Thyroid gland (tissue), 4 donors: ENCODE results near the gene TAOK1. TPM values are rescaled to one million over a fixed set of nuclear protein-coding genes. Genes with fewer than 3 reads are reported as not detected.
"Not testable (repeated sequence)": the region's sequence is repeated elsewhere in the genome, so short reads cannot be mapped to it uniquely, and the experiment has no call there.

Experiments
- DNase-seq, 2 donors: peaks; one replicate each; pipeline ENCODE4 v3.0.0-alpha.2; 2019
- H3K27ac ChIP-seq, 3 donors: fragments of 200-600 bp; sonication (generic); 1 replicate in 2 of 3; 2 replicates in 1 of 3; pipeline ENCODE4 v1.5.1; 2016 to 2019; ENCODE audit warnings: mild to moderate bottlenecking in 1 of 3, moderate library complexity in 1 of 3
- H3K27me3 ChIP-seq: fragments of 200-600 bp; sonication (generic); one replicate; pipeline ENCODE4 v1.5.1; 2019
- H3K36me3 ChIP-seq, 2 donors: fragments of 200-600 bp; sonication (generic); one replicate each; pipeline ENCODE4 v1.5.1; 2016 to 2019
- H3K4me1 ChIP-seq, 2 donors: fragments of 200-600 bp; sonication (generic); one replicate each; pipeline ENCODE4 v1.5.1; 2017 to 2019
- H3K4me3 ChIP-seq, 3 donors: fragments of 200-600 bp; sonication (generic); replicated peaks in 1 of 3; 1 replicate in 2 of 3; 2 replicates in 1 of 3; pipeline ENCODE4 v1.5.1; 2016; ENCODE audit warnings: mild to moderate bottlenecking in 1 of 3
- H3K9me3 ChIP-seq: fragments of 200-600 bp; sonication (generic); one replicate; pipeline ENCODE4 v1.5.1; 2017
- CTCF ChIP-seq, 6 experiments: fragments of 200-600 bp in 3 of 6; fragments of 450-650 bp in 3 of 6; sonication (generic) in 3 of 6; IDR thresholded peaks; one replicate each; pipeline ENCODE4 v1.5.1; 2016 to 2019; ENCODE audit warnings: antibody characterized with exemption in 6 of 6, mild to moderate bottlenecking in 2 of 6, inconsistent platforms in 1 of 6, moderate library complexity in 1 of 6
- POLR2A ChIP-seq, 2 donors: fragments of 450-650 bp; IDR thresholded peaks; one replicate each; pipeline ENCODE4 v1.6.1; 2017; ENCODE audit warnings: antibody characterized with exemption in 2 of 2, mild to moderate bottlenecking in 2 of 2, moderate library complexity in 1 of 2
- WGBS, 2 donors: methylation state at CpG; one replicate each; pipeline ENCODE4 v1.1.5; 2017; 5-methylcytosine and 5-hydroxymethylcytosine counted together
- intact Hi-C: fragments of 100-400 bp; cut with DNase I; formaldehyde crosslinking; loops from one replicate; pipeline ENCODE4 v1.15.1; 2023
- total RNA-seq, 4 donors: library from RNA; depleted of rRNA; stranded (reverse); fragments of >200 nt; gene quantifications; one replicate each; pipeline ENCODE4 v1.2.3, GENCODE V29; 2016

Gene TAOK1
- total RNA-seq, 4 donors from 2014 or later = 62.9 to 87.5 (median 68.8) TPM

- intact Hi-C loops = no loop called here
Observed at GRCh38 chr17:29557739-29558116, 167.6 kb downstream of the TAOK1 start.

GRCh38 chr17:29558139-29558538, 168.0 kb downstream of the TAOK1 start:
- H3K4me3 ChIP-seq, H3K36me3 ChIP-seq, H3K27me3 ChIP-seq, intact Hi-C loops, DNase-seq, H3K4me1 ChIP-seq, H3K9me3 ChIP-seq: not testable (repeated sequence)
- WGBS, 2 donors = 88 to 93% methylated on average over 5 of the region's 5 CpGs
- peak overlapping the region in 1 of 3 donors; percentile 32 for H3K27ac ChIP-seq

More at GRCh38 chr17:29557739-29558116, 167.6 kb downstream of the TAOK1 start:
- Histone ChIP-seq H3K9me3 (no peaks in the 10 kb centered on the region), H3K27me3 (no peaks in the 10 kb centered on the region), H3K4me1 (peaks cover 6 to 10% of the 10 kb centered on the region in 2 donors), H3K4me3 (no peak overlapping the region), H3K36me3 (peaks cover 0 to 4% of the 10 kb centered on the region in 2 donors), H3K27ac (peak overlapping the region in 1 of 3 donors; percentile 32)
- DNase-seq = no peak
- TF ChIP-seq POLR2A (IDR thresholded peaks at IDR 0.05) (no peak), CTCF (IDR thresholded peaks at IDR 0.05) (no peak)

GRCh38 chr17:29559640-29560039, 169.5 kb downstream of the TAOK1 start:
- peaks cover 6 to 11% of the 10 kb centered on the region in 2 donors for H3K4me1 ChIP-seq
- peaks cover 0 to 4% of the 10 kb centered on the region in 2 donors for H3K36me3 ChIP-seq
- WGBS, 2 donors = 97 to 98% methylated on average over 2 of the region's 2 CpGs
- no peaks in the 10 kb centered on the region for H3K9me3 ChIP-seq
- no peak for DNase-seq
- H3K4me3 ChIP-seq = no peak overlapping the region
- no peaks in the 10 kb centered on the region for H3K27me3 ChIP-seq
- TF ChIP-seq POLR2A (IDR thresholded peaks at IDR 0.05) (no peak), CTCF (IDR thresholded peaks at IDR 0.05) (no peak)
- no peak overlapping the region for H3K27ac ChIP-seq
- intact Hi-C loops = loop anchor here (10.0 kb wide), 1 partner anchor 175 kb away; no protein-coding TSS in a partner anchor

GRCh38 chr17:29560316-29560715, 170.2 kb downstream of the TAOK1 start:
- H3K27ac ChIP-seq = no peak overlapping the region
- WGBS, 2 donors = 91 to 93% methylated on average over 6 of the region's 6 CpGs
- intact Hi-C loops = loop anchor here (10.0 kb wide), 1 partner anchor 176 kb away; no protein-coding TSS in a partner anchor
- no peak overlapping the region for H3K4me3 ChIP-seq
- H3K4me1 ChIP-seq = peaks cover 8 to 18% of the 10 kb centered on the region in 2 donors
- H3K36me3 ChIP-seq = peaks cover 0 to 4% of the 10 kb centered on the region in 2 donors
- H3K27me3 ChIP-seq = no peaks in the 10 kb centered on the region
- TF ChIP-seq CTCF (IDR thresholded peaks at IDR 0.05) (no peak), POLR2A (IDR thresholded peaks at IDR 0.05) (no peak)
- DNase-seq = no peak
- H3K9me3 ChIP-seq = no peaks in the 10 kb centered on the region

- DNase-seq = no peak
- TF ChIP-seq CTCF (IDR thresholded peaks at IDR 0.05) = no peak
- no peak for TF ChIP-seq POLR2A (IDR thresholded peaks at IDR 0.05)
- no peak overlapping the region for H3K4me3 ChIP-seq
- no peaks in the 10 kb centered on the region for H3K27me3 ChIP-seq
- 78 to 96% methylated on average over 12 to 17 of the region's 17 CpGs for WGBS, 2 donors
- H3K27ac ChIP-seq = no peak overlapping the region
- no peaks in the 10 kb centered on the region for H3K9me3 ChIP-seq
- peaks cover 0 to 4% of the 10 kb centered on the region in 2 donors for H3K36me3 ChIP-seq
- peaks cover 15 to 27% of the 10 kb centered on the region in 2 donors for H3K4me1 ChIP-seq
- intact Hi-C loops = loop anchor here (10.0 kb wide), 1 partner anchor 177 kb away; no protein-coding TSS in a partner anchor
Observed at GRCh38 chr17:29561554-29562517, 171.7 kb downstream of the TAOK1 start.
